Measurements from ENCODE around the gene MR1.

The MR1 gene

GRCh38 chr1:181033799-181034451, at the start of gene MR1:
MR1 (plus strand) TSS chr1:181033983; CDS start chr1:181034008, 25 bp downstream.
- DNase-seq = peak; percentile 14 to 86

DNA sequence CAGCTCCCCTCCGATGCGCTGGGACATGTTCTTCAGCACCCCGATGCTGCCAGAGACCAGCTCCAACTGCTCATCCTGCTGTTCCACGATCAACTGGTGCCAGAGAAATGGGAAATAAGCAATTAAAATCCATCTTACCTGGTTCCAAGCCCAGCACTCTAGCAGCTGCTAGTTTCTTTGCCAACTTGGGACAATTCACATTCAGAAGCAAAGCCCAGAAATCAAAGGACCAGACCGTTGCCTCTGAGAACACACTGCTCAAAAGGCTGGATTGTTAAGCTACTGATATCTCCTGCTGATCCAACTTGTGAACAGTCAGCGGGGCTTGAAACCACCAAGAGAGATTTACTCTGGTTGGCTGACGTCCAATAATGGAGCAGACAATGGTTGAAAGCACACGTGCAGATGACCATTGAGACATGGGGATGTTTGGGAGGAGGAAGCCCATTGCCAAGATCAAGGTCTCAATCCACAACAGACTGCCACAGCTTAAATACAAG, 45.5 kb upstream of the MR1 start:
- peak; percentile 22 to 27 for DNase-seq

DNA sequence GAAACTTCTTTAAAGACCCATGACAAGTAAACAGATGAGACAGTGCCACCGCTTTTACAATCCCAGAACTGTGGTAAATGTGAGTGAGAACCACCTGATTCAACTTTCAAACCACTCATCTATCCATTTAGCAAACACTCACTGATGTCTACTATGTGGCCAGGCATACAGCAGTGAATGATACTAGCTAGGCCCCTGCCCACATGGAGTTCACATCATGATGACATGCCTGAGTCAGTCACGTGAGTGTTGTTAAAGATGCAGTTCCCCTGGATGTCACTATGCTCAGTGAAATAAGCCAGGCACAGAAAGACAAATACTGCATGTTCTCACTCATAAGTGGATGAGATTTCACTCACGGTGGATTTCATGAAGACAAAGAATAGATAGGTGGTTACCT, 39.5 kb upstream of the MR1 start:
- no peak for DNase-seq

DNA sequence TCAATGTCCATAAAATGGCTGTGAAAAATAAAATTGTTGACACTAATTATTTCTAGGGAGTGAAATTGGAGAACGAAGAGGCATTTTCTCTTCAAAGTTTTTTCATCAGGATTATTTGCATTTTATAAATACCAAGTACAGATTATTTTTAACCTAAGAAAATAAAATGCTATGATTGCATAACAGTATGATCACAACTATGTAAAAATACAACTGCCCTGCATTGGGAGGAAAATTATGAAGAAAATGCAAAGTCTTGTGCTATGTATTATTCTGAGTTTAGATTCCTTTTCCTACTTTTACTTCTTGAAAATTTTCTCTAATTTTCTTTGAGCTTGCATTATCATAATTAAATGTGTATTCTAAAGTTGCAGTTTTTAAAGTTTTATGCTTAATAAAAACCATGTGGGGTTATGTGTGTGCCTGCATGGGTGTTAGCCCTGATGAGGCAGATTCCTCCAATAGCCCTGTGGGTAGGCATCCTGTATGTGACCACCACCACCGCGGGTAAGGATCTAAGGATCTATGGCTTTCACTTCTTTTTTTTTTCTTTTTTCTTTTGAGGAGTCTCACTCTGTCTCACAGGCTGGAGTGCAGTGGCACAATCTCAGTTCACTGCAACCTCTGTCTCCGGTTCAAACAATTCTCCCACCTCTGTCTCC, 35.8 kb upstream of the MR1 start:
- no peak for DNase-seq

DNA sequence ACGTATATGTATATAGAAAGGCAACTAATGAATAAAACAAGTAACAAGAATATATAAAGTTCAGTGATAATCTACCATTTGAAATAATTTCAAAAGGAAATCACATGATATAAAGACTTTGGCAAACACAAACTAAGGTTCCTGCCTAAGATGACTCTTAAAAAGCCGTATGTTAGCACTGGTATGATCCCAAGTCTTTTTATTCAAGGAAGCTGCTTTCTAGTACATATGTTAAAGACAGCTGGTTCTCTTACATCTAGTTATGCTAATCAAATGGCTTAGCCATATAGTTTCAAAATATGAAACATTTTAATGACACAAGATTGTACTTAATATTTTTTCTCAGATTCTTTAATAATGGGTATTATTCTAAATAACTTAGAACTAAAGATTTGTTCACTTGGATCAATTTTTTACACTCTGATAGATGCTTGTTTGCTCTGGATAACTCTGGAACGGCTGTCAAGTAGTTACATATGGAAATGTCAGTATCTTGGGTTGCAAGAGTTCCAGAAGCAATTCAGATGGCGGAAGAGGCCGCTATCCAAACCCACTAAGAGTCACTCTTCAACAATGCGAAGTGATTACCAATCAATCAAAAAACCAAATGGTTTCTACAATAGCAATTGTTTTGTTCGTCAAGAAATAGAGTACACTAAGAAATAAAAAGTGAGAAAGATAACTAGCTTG, 32.5 kb upstream of the MR1 start:
- no peak for DNase-seq

GRCh38 chr1:181002582-181003172, 31.1 kb upstream of the MR1 start:
- no peak for DNase-seq

DNA sequence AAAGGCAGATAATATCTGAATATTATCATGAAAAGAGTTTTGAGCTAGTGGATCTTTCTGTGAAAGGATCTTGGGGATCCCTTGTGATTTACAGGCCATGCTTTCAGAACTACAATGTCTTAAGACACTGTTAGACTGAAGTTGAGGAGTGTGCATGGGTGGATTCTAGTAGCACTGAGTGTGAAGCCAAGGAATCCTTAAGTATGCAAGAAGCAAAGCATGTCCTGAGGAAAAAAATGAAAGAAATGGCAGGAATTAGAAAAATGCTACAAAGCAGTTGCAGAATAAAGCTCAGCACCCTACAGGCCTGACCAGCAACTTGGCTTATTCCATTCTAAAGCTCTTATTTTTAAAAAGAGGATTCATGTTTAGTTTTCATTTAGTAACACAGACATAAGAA, 23.0 kb upstream of the MR1 start:
- DNase-seq = no peak

DNA sequence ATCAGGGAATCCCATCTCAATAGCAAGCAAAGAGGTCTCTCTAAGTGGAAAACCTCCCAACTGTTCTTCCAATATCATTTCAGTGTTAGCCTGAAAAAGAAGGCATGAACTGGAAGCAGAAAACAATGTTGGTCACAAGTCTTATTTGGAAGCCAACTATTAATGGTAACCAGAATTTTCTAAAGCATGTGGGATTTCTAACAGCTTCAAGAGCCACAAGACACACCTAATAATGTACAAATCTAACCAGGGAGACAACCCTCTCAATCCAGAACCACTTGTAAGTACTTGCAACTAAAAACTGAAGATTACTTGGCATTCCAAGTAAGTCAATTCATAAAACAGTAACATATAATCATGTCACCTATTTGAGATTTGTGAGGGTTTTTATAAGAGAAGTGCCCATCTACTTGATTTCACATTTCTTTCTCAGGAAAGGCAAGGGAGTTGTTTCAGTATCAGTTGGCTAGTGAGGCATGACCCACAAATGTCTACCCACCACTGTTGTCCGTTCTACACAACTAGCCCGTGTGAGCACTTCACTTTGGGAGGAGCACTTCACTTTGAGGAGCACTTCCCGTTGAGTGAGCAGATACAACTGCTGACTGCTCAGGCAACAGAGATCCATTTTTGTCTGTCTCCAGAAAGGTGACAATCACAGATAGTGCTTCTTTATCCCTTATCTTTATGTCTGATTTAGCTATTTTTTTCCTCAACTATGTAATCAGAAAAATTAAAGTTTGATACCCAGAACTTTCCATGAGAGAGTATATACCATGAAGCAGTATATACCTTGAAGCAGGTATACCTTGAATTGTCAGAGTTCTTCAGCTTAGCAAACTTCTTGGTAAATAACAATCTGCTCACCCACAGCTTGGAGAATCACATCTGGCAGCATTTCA, 22.2 kb upstream of the MR1 start:
- no peak for DNase-seq

GRCh38 chr1:181012203-181012745, 21.5 kb upstream of the MR1 start:
- DNase-seq = no peak

DNA sequence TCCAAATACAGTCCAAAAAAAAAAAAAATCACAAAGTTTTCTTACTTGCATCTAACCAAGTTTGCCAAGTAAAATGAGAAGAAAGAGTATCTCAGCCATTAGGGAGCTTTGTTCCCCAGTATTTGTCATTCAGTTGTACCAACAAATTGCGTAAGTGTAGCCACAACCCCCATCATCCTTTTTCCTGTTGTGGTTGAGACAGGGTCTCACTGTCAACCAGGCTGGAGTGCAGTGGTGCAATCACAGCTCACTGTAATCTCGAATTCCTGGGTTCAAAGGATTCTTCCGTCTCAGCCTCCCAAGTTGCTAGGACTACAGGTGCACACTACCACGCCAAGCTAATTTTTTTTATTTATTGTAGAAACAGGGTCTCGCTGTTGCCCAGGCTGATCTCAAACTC, 20.6 kb upstream of the MR1 start:
- no peak for DNase-seq

GRCh38 chr1:181014477-181015250, 19.1 kb upstream of the MR1 start:
- no peak for DNase-seq

- DNase-seq = no peak
Measured at GRCh38 chr1:181015251-181015615, 18.6 kb upstream of the MR1 start.

DNA sequence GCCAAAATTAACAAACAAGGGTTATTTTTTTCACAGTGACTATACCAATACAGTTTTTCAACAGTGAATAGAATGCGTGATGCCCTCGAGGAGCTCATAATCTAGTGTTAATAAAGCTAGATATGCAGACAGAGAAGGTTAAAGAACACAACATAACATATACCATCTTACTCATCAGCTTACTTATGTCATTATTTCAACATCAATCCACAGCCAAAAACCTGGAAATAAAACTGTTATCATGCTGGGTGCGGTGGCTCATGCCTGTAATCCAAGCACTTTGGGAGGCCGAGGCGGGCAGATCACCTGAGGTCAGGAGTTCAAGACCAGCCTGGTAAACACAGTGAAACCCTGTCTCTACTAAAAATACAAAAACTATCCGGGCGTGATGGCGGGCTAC, 17.2 kb upstream of the MR1 start:
- DNase-seq = no peak

- no peak for DNase-seq
Measured at GRCh38 chr1:181018901-181019681, 14.7 kb upstream of the MR1 start.

GRCh38 chr1:181021159-181021558, 12.6 kb upstream of the MR1 start:
- no peak for DNase-seq

DNA sequence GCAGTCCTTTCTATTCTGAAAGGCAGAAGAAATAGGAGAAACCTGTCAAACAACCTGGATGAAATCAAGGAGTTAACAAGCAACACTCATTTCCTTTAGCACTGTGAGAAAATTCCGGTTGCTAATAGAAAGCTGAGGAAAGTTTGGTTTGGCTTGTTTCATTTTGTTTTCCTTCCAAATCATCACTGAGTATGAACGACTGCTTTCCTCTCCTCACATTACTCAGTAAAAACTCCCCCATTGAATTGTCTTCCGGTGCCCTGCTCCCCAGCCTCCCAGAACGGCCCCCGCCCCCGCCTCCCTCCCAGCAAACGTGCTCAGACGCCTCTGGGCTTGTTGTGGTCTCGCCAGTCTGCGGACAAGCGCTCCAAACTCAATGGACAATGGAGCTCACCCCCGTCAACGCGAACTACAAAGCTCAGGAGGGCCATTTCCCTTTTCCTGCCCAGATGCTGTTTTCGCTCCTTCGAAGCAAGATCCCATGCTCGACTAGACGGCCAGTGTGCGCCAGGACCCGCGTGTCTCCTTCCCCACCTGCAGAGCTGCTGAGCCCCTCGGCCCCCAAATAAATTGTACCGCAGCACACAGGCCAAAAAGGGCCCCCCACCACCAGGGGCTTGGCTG, 11.9 kb upstream of the MR1 start:
- peak; percentile 57 to 70 for DNase-seq

DNA sequence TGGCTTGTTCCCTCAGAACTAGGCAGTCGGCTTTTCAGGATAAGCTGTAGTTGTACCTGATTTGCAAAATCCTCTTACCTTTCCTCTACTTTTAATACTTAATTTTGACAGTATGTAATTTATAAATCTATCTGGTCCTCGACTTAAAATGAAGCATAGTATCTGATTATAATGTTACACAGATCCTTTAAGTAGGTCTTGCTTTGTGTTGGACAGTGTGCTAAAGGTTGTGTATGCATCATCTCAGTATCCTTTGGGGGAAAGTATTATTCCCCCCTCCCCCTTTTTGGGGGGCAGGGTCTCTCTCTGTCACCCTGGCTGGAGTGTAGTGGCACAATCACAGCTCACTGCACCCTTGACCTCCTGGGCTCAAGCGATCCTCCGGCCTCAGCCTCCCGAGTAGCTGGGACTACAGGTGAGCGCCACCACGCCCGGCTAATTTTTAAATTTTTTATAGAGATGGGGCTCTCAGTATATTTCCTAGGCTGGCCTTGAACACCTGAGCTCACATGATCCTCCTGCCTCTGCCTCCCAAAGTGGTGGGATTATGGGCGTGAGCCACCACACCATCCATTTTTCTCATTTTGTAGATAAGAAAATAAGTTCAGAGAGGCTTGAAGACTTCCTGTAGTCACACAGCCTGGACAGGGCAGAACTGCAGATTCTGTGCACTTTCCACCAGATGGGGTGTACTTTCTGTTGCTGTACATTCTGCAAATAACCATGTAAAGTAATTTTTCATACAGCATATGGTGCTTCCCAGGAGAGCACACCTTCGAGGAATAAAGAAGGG, 10.3 kb upstream of the MR1 start:
- peak in 1 of 2 donors; percentile 57 for DNase-seq

DNA sequence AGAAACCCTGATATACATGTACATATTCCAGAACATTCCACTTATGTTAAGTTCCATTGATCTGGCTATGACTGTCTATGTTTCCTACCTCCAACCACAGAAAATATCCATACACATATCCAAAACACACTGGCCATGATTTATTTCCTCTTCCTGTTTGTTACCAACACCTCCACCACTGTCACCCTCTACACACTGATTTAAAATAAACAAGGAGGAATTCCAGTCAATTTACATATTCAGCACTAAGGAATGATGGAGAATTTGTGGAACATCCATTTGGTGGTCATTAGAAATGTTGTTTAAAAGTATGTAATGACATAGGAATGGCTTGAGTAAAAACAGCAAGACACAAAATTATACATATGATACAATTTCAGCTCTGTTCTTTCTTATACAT, 5.6 kb upstream of the MR1 start:
- DNase-seq = no peak

- no peak for DNase-seq
Measured at GRCh38 chr1:181028615-181029014, 5.2 kb upstream of the MR1 start.
